Testis (tissue), 3 donors: ENCODE results near the gene FAM13C. TPM values are rescaled to one million over a fixed set of nuclear protein-coding genes. Genes with fewer than 3 reads are reported as not detected.

Experiments
- DNase-seq: peaks from one replicate; pipeline ENCODE4 v3.0.0-alpha.2; 2019
- H3K27ac ChIP-seq, 2 donors: fragments of 200-600 bp; sonication (generic); one replicate each; pipeline ENCODE4 v1.5.1; 2019
- H3K27me3 ChIP-seq: fragments of 200-600 bp; sonication (generic); one replicate; pipeline ENCODE4 v1.5.1; 2019
- H3K36me3 ChIP-seq: fragments of 200-600 bp; sonication (generic); one replicate; pipeline ENCODE4 v1.5.1; 2017; ENCODE audit warnings: low read depth; ENCODE audit errors: missing control alignments
- H3K4me1 ChIP-seq: fragments of 200-600 bp; sonication (generic); one replicate; pipeline ENCODE4 v1.5.1; 2019
- H3K4me3 ChIP-seq, 2 donors: fragments of 200-600 bp; sonication (generic); one replicate each; pipeline ENCODE4 v1.5.1; 2017 to 2019
- H3K9me3 ChIP-seq: fragments of 200-600 bp; sonication (generic); one replicate; pipeline ENCODE4 v1.5.1; 2017
- POLR2A ChIP-seq: fragments of 450-650 bp; IDR thresholded peaks from one replicate; pipeline ENCODE4 v1.6.1; 2017; ENCODE audit warnings: antibody characterized with exemption, mild to moderate bottlenecking, moderate library complexity
- WGBS, 2 donors: methylation state at CpG; one replicate each; pipeline ENCODE4 v1.1.5; 2018; 5-methylcytosine and 5-hydroxymethylcytosine counted together
- intact Hi-C: fragments of 100-400 bp; cut with DNase I; formaldehyde crosslinking; loops from one replicate; pipeline ENCODE4 v1.15.1; 2023; ENCODE audit warnings: low total_unique reads
- polyA plus RNA-seq: library from polyadenylated mRNA; stranded (reverse); fragments of 350-450 nt; fragmentation: Illumina TruSeq; extraction: RNeasy Lipid Tissue Mini Kit (QIAGEN cat#74804); gene quantifications from one replicate; pipeline ENCODE4 v1.2.3, GENCODE V29; 2014; ENCODE audit warnings: low read depth, low replicate concordance; ENCODE audit not compliant: insufficient read depth
- total RNA-seq, 2 donors: library from RNA; depleted of rRNA; stranded (reverse); fragments of >200 nt; gene quantifications; one replicate each; pipeline ENCODE4 v1.2.3, GENCODE V29; 2016
- TF ChIP-seq, protein P1 (sequence below), 3 experiments: fragments of 450-650 bp in 2 of 3; fragments of 200-600 bp in 1 of 3; sonication (generic) in 1 of 3; IDR thresholded peaks; one replicate each; pipeline ENCODE4 v1.5.1; 2016 to 2019; ENCODE audit warnings: antibody characterized with exemption in 3 of 3, mild to moderate bottlenecking in 2 of 3, moderate library complexity in 1 of 3

Gene FAM13C
- total and polyA plus RNA-seq, 3 donors from 2014 or later: 12.9 to 50.9 (median 38.5) TPM

DNA sequence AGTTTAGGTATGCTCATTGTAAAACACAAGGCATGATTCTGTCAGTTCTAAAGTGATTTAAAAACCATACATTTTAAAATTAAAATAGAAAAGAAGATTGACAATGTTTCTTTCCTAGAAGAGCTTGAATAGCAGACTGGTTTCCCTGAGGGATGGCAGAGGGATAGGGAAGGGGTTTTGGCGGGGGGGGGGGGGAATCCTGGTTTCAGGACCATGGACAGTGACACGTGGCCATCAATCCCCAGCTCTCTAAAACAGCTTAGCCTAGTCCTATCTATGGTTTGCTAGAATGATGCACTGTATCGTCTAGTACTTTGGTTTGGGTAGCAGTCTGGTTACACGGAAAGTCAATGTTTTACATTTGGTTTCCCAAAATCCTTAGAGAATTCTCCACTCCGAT is 97.2 kb downstream of the FAM13C start:
- no peak for DNase-seq
- H3K4me1 ChIP-seq: no peaks in the 10 kb centered on the region
- 59 to 68% methylated on average over 5 of the region's 5 CpGs for WGBS, 2 donors

DNA sequence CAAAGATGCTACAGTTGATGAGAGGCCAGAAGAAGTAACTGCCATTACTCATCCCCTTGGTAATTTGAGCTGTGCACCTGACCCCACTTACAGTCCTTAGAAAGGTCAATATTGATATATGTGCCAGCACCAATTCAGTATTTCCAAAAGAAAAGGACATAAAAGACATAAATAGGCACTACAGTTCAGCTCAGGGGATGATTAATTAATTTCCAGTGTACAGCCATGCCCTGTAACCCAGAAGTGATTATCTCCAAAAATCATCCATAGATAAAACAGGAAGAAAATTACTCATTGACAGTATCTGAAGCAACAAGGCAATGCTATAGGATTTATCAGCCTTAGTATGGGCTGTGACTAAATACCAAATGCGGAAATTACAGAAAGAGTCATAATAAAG is 103.5 kb downstream of the FAM13C start:
- DNase-seq: no peak
- intact Hi-C loops: no loop called here
- 62 to 77% methylated on average over 1 of the region's 1 CpG for WGBS, 2 donors

More for the DNA sequence above, 97.2 kb downstream of the FAM13C start:
- no peaks in the 10 kb centered on the region for H3K36me3 ChIP-seq
- intact Hi-C loops: no loop called here
- no peak overlapping the region for H3K4me3 ChIP-seq
- H3K27me3 ChIP-seq: no peaks in the 10 kb centered on the region
- TF ChIP-seq POLR2A: no peak
- TF ChIP-seq, protein P1, sequence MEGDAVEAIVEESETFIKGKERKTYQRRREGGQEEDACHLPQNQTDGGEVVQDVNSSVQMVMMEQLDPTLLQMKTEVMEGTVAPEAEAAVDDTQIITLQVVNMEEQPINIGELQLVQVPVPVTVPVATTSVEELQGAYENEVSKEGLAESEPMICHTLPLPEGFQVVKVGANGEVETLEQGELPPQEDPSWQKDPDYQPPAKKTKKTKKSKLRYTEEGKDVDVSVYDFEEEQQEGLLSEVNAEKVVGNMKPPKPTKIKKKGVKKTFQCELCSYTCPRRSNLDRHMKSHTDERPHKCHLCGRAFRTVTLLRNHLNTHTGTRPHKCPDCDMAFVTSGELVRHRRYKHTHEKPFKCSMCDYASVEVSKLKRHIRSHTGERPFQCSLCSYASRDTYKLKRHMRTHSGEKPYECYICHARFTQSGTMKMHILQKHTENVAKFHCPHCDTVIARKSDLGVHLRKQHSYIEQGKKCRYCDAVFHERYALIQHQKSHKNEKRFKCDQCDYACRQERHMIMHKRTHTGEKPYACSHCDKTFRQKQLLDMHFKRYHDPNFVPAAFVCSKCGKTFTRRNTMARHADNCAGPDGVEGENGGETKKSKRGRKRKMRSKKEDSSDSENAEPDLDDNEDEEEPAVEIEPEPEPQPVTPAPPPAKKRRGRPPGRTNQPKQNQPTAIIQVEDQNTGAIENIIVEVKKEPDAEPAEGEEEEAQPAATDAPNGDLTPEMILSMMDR (IDR thresholded peaks at IDR 0.05): no peak
- H3K27ac ChIP-seq: no peak overlapping the region
- no peaks in the 10 kb centered on the region for H3K9me3 ChIP-seq

DNA sequence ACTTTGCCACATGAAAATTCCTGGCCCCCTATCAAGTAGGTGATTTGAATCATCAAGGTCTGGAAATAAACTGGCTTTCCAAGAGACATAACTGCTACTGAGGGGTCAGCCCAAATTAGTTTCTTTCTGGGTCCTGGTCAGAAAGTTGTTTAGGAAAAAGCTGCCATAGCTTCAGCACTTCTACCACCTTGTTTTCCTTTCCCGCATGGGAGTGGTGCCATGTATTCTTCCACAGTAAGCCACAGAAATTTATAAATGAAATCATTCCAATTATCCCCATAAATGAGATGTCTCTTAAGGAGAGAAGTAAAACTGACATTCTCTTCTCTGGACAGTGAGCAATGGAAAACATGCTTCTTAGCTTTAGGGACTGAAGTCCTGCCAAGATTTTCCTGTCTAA is 105.1 kb downstream of the FAM13C start:
- Histone ChIP-seq H3K27ac (no peak overlapping the region), H3K4me3 (no peak overlapping the region), H3K4me1 (no peaks in the 10 kb centered on the region), H3K36me3 (no peaks in the 10 kb centered on the region), H3K9me3 (no peaks in the 10 kb centered on the region), H3K27me3 (no peaks in the 10 kb centered on the region)
- TF ChIP-seq, protein P1 (IDR thresholded peaks at IDR 0.05): no peak
- TF ChIP-seq POLR2A: no peak
- DNase-seq: no peak
- WGBS, 2 donors: 89 to 91% methylated on average over 1 of the region's 1 CpG
- intact Hi-C loops: no loop called here

More for the DNA sequence above, 103.5 kb downstream of the FAM13C start:
- no peak for TF ChIP-seq POLR2A
- TF ChIP-seq, protein P1 (IDR thresholded peaks at IDR 0.05): no peak
- H3K4me3 ChIP-seq: no peak overlapping the region
- H3K36me3 ChIP-seq: no peaks in the 10 kb centered on the region
- no peak overlapping the region for H3K27ac ChIP-seq
- no peaks in the 10 kb centered on the region for H3K27me3 ChIP-seq
- no peaks in the 10 kb centered on the region for H3K9me3 ChIP-seq
- no peaks in the 10 kb centered on the region for H3K4me1 ChIP-seq

DNA sequence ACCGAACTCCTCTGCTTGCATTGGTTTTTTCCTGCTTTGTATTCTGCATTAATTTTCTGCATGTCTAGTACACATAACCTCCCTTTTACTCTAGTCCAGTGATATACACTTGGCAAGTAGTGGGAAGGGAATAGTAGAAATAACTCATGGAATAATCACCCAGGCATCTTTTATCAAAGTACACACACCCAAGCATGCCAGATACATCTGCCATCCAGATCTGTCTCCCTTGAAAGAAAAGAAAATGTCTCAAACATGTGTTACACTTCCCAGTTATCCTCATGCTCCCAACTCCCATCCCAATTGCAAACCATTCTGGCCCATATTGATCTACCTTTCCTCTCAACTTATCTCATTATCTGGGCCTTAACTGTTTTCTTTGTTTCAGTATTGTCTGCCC is 106.9 kb downstream of the FAM13C start:
- 88 to 89% methylated on average over 1 of the region's 1 CpG for WGBS, 2 donors
- H3K27ac ChIP-seq: no peak overlapping the region
- H3K9me3 ChIP-seq: no peaks in the 10 kb centered on the region
- DNase-seq: no peak
- H3K4me3 ChIP-seq: no peak overlapping the region
- no peaks in the 10 kb centered on the region for H3K4me1 ChIP-seq
- intact Hi-C loops: no loop called here
- no peaks in the 10 kb centered on the region for H3K27me3 ChIP-seq
- no peaks in the 10 kb centered on the region for H3K36me3 ChIP-seq
- TF ChIP-seq POLR2A: no peak
- TF ChIP-seq, protein P1 (IDR thresholded peaks at IDR 0.05): no peak

DNA sequence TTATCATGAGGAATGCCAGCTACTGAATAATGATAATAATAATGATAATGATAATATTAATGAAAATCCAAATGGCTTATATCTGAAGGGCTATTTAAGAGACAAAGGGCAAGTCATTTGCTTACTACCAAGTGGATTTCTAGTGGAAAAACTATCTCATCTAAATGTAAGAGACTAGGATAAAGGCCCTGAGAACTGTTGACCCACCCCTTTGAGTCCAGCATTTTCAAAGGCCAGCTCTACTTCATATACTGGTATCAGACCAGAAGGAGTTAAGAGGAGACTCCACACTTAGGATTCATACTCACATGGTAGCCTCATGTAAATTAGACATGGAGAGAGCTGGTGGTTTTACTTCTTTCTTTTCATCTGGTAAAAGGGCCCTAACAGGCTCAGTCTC is 109.9 kb downstream of the FAM13C start:
- Histone ChIP-seq H3K9me3 (no peaks in the 10 kb centered on the region), H3K4me1 (no peaks in the 10 kb centered on the region), H3K27ac (no peak overlapping the region), H3K36me3 (no peaks in the 10 kb centered on the region), H3K4me3 (no peak overlapping the region), H3K27me3 (no peaks in the 10 kb centered on the region)
- intact Hi-C loops: no loop called here
- TF ChIP-seq, protein P1 (IDR thresholded peaks at IDR 0.05): no peak
- TF ChIP-seq POLR2A: no peak
- no peak for DNase-seq
